Activated B cell treated with CpG ODN at 0.5 μM for 24 hours (primary cell): ENCODE measurements around the gene COPA. TPM values are rescaled to one million over a fixed set of nuclear protein-coding genes. Genes with fewer than 3 reads are reported as not detected.

Experiments
- ATAC-seq: fragments of 200-7000 bp; cut with Tn5 transposase; one replicate; pipeline ENCODE4 v1.10.0; 2021; ENCODE audit warnings: low read depth, mild to moderate bottlenecking, moderate library complexity
- CTCF ChIA-PET: fragments of 350-600 bp; sonication (Branson Sonifier 250); formaldehyde crosslinking; loops from one replicate; lab custom pipeline; 2021; ENCODE audit warnings: antibody characterized with exemption; lab: Charles Lee
- POLR2A ChIA-PET: fragments of 350-600 bp; sonication (Branson Sonifier 250); formaldehyde crosslinking; loops from one replicate; lab custom pipeline; 2021; ENCODE audit warnings: antibody characterized with exemption; lab: Charles Lee
- DNase-seq: peaks from one replicate; pipeline ENCODE4 v3.0.0; 2022
- H3K27ac Mint-ChIP-seq: one replicate; pipeline ENCODE4 v1.8.0; 2020; ENCODE audit warnings: mixed read lengths
- H3K27me3 Mint-ChIP-seq: one replicate; pipeline ENCODE4 v1.8.0; 2021; ENCODE audit warnings: mixed read lengths
- H3K36me3 Mint-ChIP-seq: one replicate; pipeline ENCODE4 v1.8.0; 2021; ENCODE audit warnings: low read depth, mixed read lengths
- H3K4me1 Mint-ChIP-seq: one replicate; pipeline ENCODE4 v1.8.0; 2021; ENCODE audit warnings: mixed read lengths
- H3K4me3 Mint-ChIP-seq: one replicate; pipeline ENCODE4 v1.8.0; 2020; ENCODE audit warnings: mild to moderate bottlenecking, mixed read lengths
- H3K9me3 Mint-ChIP-seq: one replicate; pipeline ENCODE4 v1.8.0; 2020; ENCODE audit warnings: mixed read lengths
- intact Hi-C: fragments of 100-400 bp; cut with micrococcal nuclease; formaldehyde crosslinking; loops from one replicate; pipeline ENCODE4 v1.15.1; 2024
- total RNA-seq: library from RNA; stranded (reverse); gene quantifications from 2 replicates; pipeline ENCODE4 v1.2.3, GENCODE V29; 2022
- TF ChIP-seq, protein P1 (sequence below): fragments of 200-600 bp; IDR thresholded peaks from one replicate; pipeline ENCODE4 v1.8.0; 2022; ENCODE audit warnings: antibody characterized with exemption, mild to moderate bottlenecking

Gene COPA
- total RNA-seq, 1 donor from 2014 or later, result 174 TPM

DNA sequence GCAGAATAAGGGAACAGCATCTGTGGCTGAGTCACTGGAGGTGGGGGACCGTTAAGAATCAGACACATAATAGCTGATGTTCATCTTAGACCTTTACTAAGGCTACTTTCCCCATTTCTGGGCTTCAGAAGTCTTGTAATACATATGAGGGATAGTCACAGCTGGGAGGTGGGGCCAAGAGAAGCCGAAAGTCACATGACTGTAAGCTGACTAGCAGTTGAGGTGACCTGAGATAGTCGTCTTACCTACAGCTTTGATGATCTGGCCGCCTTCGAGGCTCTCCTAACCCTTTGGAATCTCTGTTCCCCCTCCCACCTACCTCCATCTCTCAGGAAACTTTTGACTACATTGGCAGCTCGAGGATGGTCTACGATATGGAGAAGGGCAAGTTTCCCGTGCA, 9.5 kb upstream of the COPA start:
- Mint-ChIP-seq H3K27me3 (no peaks in the 10 kb centered on the region), H3K27ac (no peak overlapping the region), H3K4me1 (peaks cover 5% of the 10 kb centered on the region), H3K36me3 (peaks cover 96% of the 10 kb centered on the region), H3K9me3 (no peaks in the 10 kb centered on the region), H3K4me3 (no peak overlapping the region)
- TF ChIP-seq, protein P1, sequence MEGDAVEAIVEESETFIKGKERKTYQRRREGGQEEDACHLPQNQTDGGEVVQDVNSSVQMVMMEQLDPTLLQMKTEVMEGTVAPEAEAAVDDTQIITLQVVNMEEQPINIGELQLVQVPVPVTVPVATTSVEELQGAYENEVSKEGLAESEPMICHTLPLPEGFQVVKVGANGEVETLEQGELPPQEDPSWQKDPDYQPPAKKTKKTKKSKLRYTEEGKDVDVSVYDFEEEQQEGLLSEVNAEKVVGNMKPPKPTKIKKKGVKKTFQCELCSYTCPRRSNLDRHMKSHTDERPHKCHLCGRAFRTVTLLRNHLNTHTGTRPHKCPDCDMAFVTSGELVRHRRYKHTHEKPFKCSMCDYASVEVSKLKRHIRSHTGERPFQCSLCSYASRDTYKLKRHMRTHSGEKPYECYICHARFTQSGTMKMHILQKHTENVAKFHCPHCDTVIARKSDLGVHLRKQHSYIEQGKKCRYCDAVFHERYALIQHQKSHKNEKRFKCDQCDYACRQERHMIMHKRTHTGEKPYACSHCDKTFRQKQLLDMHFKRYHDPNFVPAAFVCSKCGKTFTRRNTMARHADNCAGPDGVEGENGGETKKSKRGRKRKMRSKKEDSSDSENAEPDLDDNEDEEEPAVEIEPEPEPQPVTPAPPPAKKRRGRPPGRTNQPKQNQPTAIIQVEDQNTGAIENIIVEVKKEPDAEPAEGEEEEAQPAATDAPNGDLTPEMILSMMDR, result no peak
- ATAC-seq (no peak), DNase-seq (no peak)
- intact Hi-C loops, result no loop called here
- ChIA-PET CTCF (interaction anchor here (1.3 to 1.8 kb wide), 2 partner anchors 24 to 61 kb away, joined by 3 to 7 read pairs; no protein-coding TSS in a partner anchor), POLR2A (interaction anchor here (0.6 kb wide), 1 partner anchor 512 kb away, joined by 3 read pairs; no protein-coding TSS in a partner anchor)

DNA sequence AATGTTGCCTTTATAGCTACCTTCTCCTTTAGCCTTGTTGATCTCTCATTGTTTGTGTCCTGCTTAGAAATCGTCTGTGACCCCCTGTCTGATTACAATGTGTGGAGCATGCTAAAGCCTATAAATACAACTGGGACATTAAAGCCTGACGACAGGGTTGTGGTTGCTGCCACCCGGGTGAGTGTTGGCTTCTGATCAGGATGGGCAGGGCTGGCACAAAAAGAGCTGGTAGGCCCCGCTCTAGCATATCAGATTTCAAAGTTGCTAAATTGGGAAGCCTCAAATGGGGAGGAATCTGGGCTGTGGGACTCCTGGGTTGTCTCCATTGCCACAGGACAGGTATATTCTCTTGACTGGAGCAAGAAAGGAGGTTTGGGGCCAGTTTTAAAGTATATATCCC, 8.6 kb upstream of the COPA start:
- H3K4me3 Mint-ChIP-seq, result no peak overlapping the region
- TF ChIP-seq, protein P1, result no peak
- peaks cover 94% of the 10 kb centered on the region for H3K36me3 Mint-ChIP-seq
- ChIA-PET CTCF (interaction anchor here (1.1 to 1.3 kb wide), 2 partner anchors 24 to 25 kb away, joined by 3 to 6 read pairs; no protein-coding TSS in a partner anchor), POLR2A (no interaction called here)
- intact Hi-C loops, result no loop called here
- H3K27me3 Mint-ChIP-seq, result no peaks in the 10 kb centered on the region
- no peaks in the 10 kb centered on the region for H3K9me3 Mint-ChIP-seq
- peaks cover 14% of the 10 kb centered on the region for H3K4me1 Mint-ChIP-seq
- DNase-seq (no peak), ATAC-seq (no peak)
- no peak overlapping the region for H3K27ac Mint-ChIP-seq

DNA sequence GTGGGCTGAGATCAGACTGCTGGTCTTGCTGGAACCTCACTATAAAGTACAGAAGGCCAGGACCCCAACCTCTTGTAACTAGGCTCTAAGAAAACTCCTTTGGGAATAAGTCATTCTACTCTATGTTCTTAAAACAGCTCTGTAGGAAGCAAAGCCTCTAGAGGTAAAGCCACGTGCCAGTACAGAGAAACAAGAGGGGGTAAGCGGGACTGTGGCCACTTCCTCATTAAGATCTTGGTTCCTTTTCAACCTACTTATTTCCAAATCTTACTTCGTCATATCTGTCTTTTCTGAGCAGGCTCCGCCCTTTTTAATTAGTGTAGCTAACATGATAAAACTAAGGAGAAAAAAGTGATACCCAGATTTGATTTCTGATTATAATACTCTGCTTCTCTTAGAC, 3.9 kb upstream of the COPA start:
- TF ChIP-seq, protein P1, result no peak
- intact Hi-C loops, result loop anchor here (1.0 to 10.0 kb wide), 4 partner anchors 29 to 366 kb away; no protein-coding TSS in a partner anchor
- Mint-ChIP-seq H3K36me3 (peaks cover 79% of the 10 kb centered on the region), H3K27me3 (no peaks in the 10 kb centered on the region), H3K9me3 (no peaks in the 10 kb centered on the region), H3K4me1 (peaks cover 52% of the 10 kb centered on the region), H3K27ac (peak overlapping the region; percentile 90), H3K4me3 (peak overlapping the region; percentile 56)
- DNase-seq (no peak), ATAC-seq (peak; percentile 70)
- ChIA-PET CTCF (interaction anchor here (0.9 to 1.3 kb wide), 4 partner anchors 32 to 197 kb away, joined by 3 to 4 read pairs (median 4); no protein-coding TSS in a partner anchor), POLR2A (interaction anchor here (0.6 to 2.6 kb wide), 12 partner anchors 19 to 721 kb away, joined by 3 to 18 read pairs (median 4); partner anchors contain the start of genes DCAF8, IGSF8, PEX19 and USF1)

DNA sequence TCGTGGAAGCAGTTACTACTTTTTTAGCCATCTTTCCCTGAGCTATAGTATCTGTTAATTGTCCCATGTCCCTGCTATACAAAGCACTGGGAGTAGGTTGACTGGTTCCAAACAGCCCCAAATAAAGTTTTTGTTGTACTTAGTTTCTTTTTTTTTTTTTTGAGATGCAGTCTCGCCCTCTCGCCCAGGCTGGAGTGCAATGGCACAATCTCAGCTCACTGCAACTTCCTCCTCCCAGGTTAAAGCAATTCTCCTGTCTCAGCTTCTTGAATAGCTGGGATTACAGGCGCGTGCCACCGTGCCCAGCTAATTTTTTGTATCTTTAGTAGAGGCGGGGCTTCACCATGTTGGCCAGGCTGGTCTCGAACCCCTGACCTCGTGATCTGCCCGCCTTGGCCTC, 3.4 kb upstream of the COPA start:
- POLR2A ChIA-PET, result interaction anchor here (0.6 to 2.6 kb wide), 15 partner anchors 9 to 1403 kb away, joined by 3 to 18 read pairs (median 4); partner anchors contain the start of genes DCAF8, IGSF8, NIT1 and PEX19
- intact Hi-C loops, result loop anchor here (2.0 to 10.0 kb wide), 2 partner anchors 138 to 366 kb away; no protein-coding TSS in a partner anchor
- H3K4me1 Mint-ChIP-seq, result peaks cover 57% of the 10 kb centered on the region

DNA sequence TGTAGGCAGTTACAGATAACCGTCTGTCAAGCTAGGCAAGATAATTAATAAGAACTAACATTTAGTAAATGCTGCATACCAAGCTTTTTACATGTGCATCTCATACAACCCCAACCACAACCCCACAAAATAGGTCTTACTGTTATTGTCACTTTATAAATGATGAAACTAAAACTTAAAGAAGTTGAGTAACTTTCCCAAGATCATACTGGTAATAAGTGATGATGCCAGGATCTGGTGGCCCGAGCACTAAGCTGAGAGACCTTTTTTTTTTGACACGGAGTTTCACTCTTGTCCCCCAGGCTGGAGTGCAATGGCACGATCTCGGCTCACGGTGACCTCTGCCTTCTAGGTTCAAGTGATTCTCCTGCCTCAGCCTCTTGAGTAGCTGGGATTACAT, 1.9 kb upstream of the COPA start:
- CTCF ChIA-PET, result interaction anchor here (0.6 to 1.3 kb wide), 3 partner anchors 9 to 196 kb away, joined by 3 to 4 read pairs (median 4); no protein-coding TSS in a partner anchor
- POLR2A ChIA-PET, result no interaction called here
- no peak for DNase-seq
- Mint-ChIP-seq H3K27me3 (no peaks in the 10 kb centered on the region), H3K4me1 (peaks cover 68% of the 10 kb centered on the region), H3K4me3 (peak overlapping the region; percentile 99), H3K9me3 (no peaks in the 10 kb centered on the region), H3K36me3 (peaks cover 70% of the 10 kb centered on the region), H3K27ac (peak overlapping the region; percentile 98)
- ATAC-seq, result no peak
- TF ChIP-seq, protein P1, result no peak
- intact Hi-C loops, result loop anchor here (5.0 to 10.0 kb wide), 2 partner anchors 38 to 140 kb away; no protein-coding TSS in a partner anchor

More for the DNA sequence above, 3.4 kb upstream of the COPA start:
- CTCF ChIA-PET, result interaction anchor here (0.9 to 1.3 kb wide), 5 partner anchors 8 to 198 kb away, joined by 3 to 4 read pairs (median 4); no protein-coding TSS in a partner anchor
- ATAC-seq, result no peak
- Mint-ChIP-seq H3K4me3 (peak overlapping the region; percentile 56), H3K9me3 (no peaks in the 10 kb centered on the region), H3K27ac (peak overlapping the region; percentile 90), H3K27me3 (no peaks in the 10 kb centered on the region), H3K36me3 (peaks cover 74% of the 10 kb centered on the region)
- TF ChIP-seq, protein P1, result no peak
- DNase-seq, result no peak
